NK-92 (cell line): ENCODE measurements around the gene SLC7A5.
"Not testable (repeated sequence)": the region's sequence is repeated elsewhere in the genome, so short reads cannot be mapped to it uniquely, and the experiment has no call there.

Source experiments
- DNase-seq: peaks from one replicate; lab custom pipeline; 2025; ENCODE audit not compliant: unreplicated experiment; lab: John Stamatoyannopoulos, UW

SLC7A5 gene

GRCh38 chr16:87889762-87890161 is 20.5 kb upstream of the SLC7A5 start:
- DNase-seq, result not testable (repeated sequence)

DNA sequence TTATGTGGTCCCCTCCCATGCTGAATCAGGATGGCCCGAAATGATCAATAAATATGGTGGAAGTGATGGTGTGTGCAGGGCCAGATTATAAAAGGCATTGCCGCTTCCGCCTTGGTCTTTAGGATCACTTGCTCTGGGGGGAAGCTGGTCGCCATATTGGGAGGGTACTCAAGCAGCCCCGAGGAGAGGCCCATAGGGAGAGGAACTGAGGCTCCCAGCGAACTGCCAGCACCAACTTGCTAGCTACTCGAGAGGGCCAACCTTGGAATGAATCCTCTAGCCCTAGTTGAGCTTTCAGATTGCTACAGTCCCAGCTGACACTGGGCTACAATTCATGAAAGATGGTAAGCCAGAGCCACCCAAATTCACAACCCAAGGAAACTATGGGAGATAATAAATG is 19.0 kb upstream of the SLC7A5 start:
- not testable (repeated sequence) for DNase-seq

DNA sequence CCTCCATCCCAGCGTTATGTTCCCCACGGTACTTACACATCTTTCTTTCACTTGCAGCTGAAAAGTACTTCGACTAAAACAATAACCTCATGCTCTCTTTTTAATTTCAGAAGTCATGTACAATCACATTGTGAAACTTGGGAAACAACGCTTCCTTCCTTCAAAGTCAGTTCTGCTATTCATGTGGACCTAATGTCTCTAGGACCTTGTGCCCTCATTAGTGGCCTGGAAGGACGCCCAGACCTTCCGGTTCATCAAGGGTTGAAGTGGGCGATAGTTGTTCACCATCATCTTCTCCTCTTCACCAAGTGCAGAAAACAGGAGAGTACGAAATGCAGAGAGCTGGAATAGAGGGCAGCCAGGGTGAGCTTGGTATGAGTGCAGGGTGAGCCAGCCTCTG is 18.6 kb upstream of the SLC7A5 start:
- not testable (repeated sequence) for DNase-seq

- DNase-seq, result not testable (repeated sequence)
These were observed 16.2 kb upstream of the SLC7A5 start for GRCh38 chr16:87885371-87885967.

DNA sequence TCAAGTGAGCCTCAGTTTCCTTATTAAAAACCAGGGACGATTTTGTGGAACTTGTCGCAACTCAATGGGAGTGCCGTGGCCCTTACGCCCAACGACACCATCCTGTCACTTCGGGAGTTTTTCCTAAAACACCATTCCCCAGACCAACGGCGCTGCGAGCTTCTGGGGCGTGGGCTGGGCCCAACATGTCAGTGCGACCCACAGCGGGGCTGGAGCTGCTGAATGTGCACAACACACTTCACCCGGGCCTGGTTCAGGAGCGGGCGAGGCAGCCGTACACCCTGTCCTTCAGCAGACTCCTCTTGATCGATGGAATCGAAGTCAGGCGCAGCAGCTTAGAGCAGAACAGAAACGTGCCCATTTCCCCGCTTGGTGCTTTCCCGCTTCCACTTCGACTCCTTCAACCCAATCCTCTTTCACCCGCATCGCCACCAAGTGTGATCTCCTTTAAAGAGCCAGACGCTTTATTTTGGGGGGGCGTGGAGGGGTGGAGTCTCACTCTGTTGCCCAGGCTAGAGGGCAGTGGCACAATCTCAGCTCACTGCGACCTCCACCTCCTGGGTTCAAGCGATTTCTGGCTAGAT is 13.2 kb upstream of the SLC7A5 start:
- DNase-seq, result no peak

- DNase-seq, result no peak
These were observed 12.3 kb upstream of the SLC7A5 start for GRCh38 chr16:87881324-87882200.

DNA sequence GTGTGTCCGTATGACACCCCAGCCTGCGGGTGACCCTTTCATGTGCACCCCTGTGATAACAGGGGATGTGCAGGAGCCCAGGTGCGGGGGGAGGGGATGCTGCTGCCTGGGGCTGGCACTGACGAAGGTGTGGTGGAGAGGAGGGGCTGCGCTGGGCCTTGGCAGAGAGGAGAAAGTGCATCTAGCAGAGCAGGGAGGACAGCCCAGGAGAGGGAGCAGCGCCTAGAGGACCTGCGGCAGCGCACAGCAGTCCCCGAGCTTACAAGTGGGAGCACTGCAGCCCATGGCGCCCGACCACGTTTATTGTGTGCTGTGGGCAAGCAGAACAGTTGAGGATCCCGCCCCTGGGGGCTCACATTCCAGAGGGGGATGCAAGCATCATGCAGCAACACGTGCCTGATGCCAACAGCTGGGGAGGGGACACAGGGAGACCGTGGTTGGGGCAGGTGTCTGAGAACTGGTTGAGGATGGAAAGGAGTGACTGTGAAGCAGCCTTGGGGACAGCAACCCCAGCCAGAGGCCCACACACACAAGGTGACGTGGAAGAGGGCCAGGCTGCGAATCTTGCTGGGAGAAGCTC is 10.9 kb upstream of the SLC7A5 start:
- DNase-seq, result no peak

- not testable (repeated sequence) for DNase-seq
These were observed 10.2 kb upstream of the SLC7A5 start for GRCh38 chr16:87879411-87880013.

GRCh38 chr16:87878704-87879103 is 9.4 kb upstream of the SLC7A5 start:
- DNase-seq, result no peak

- no peak for DNase-seq
These were observed 8.7 kb upstream of the SLC7A5 start for GRCh38 chr16:87877942-87878507.

DNA sequence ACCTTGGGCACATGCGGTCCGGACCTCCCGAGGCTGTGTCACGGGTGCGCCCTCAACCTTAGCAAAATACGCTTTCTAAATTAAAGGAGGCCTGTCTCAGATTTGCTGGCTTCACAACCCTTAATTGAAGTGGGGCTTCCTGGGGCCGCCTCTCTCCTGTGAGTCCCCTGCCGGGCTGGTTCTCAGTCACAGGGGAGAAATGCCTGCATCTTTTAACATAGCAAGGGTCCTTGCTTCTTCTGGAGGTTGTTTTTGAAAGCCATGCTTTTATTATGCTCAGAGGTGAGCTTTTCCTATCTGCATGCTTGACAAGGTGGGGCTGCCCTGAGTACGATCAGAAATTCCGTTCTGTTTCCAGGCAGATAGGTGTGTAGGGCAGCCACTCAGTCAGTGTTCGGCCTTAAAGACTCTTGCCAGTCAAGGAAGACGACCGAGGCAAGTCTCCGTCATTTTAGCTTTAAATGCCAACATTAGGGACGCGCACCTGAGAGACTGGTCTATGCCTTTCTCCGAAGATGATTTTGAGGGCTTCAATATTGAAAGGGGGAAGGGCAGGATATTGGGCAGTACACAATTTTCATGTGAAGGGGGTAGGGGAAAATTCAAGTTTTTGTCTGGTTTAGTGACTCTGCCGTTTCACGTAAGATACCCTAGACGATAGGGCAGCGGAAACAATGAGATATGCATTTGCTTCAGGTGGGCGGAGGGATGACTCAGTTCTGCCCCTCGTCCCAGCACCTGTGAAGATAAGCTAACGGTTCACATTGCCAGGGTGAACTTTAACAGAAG is 5.5 kb upstream of the SLC7A5 start:
- no peak for DNase-seq

DNA sequence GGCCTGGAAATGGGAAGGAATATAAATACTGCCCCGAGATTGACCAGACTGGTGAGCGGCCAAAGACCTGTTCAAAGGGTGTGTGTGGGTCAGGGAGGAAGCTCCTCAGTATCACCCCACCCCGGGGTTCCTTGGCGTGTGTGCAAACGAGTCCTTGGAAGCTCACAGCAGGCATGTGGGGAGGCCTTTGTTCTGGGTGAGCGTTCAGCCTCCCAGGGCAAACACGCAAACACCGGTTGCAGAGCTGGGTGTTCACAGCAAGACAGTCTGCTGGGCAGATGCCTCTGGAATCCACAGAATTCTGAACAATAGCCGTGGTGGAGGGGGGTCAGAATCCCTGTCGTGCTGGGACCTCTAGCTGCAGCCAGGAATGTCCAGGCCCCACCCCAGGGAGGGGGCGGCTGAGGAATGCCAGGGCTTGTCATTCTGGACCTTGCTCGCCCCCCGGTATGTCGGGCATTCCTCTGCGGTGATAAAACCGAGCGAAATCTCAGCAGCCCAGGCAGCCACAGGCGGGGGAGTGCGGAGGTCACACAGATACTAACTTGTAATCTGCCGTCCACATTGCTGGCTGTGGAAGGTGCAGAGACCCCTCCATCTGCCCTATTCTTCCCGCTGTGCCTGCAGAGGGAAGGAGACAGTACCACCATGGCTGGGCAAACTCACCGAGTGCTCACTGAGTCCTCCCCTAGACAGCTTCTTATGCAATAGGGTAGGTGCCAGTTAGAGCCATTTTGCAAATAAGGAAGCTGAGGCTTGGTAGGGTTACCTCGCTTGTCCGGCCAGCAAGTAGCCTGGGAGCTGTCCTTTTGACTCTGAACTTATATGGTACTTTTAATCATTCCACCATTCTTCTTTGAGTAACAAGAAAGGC is 1.3 kb upstream of the SLC7A5 start:
- DNase-seq, result not testable (repeated sequence)

DNA sequence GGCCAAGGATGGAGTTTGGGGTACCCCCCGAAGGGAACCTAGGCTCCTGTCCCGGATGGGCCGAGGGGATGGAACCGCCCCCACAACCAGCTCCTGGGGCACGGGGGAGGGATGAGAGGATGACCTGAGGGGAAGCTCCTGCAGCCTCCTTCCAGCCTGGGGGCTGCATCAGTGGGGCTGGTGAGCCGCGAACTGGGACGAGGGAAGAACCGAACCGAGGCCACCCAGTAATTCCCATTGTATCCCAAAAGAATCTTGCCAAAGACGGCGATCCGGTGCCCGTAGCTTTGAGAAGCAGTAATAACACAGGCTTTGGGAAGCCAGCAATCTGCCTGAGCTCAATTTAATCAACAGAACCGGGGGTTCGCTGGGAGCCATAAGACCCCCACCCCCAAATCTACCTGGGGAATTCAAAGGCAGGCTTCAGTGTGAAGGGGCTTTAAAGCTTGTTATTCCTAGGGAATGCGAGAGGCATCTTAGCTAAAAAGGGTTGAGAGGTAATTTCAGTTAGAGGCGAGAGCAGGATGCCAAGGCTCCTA is 641 bp upstream of the SLC7A5 start:
- not testable (repeated sequence) for DNase-seq

GRCh38 chr16:87868254-87869029 is 865 bp downstream of the SLC7A5 start:
- not testable (repeated sequence) for DNase-seq

DNA sequence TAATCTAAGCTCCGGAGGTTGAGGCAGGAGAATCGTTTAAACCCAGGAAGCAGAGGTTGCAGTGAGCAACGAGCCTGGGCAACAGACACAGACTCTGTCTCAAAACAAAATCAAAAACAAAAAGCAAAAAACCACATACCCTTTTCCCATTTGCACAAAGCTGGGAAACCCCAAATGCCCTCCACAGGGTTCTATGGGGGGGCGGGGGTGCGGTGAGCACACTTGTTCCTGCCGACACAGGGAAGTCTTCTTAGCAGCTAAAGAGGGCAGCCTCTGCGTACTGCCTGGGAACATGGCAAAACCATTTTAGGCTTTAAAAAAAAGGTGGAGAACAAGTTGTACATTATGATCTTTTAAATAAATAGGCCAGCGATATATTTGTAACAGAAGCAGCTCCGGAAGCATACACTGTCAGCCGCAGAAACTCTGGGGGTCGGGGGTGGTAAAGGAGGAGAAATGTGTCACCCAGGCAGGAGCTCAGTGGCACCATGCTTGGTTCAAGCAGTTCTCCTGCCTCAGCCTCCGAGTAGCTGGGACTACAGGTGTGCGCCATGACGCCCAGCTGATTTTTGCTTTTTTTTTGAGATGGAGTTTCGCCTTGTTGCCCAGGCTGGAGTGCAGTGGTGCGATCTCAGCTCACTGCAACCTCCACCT is 3.3 kb downstream of the SLC7A5 start:
- DNase-seq, result not testable (repeated sequence)

DNA sequence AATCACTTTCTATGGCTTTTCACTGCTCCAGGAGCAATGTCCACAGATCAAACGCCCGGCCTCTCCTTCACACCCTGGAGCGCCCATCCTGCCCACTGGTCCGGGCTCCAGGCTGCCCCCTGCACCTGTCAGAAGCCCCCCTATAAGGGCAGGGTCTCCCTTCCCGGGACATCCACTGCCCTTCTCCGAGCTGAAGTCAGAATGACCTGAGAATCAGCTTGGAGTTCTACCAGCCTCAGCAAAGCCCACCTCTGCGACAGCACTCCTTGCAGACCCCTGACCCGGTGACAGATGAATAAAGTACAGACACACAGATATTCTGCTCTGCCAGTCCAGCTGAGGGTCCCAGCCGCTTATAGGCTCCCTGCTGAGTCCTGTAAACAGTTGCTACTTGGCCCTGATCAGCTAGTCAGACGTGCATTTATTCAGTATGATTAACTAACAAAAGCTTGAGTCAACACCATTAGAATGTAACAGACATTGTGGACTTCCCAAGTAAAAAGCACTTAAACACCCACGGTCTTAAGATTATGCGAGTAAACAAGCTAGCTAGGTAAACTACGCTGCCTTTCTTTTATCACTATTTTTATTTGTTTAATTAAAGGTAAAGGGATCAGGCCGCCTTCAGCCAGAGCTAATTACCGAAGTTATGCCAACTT is 4.8 kb downstream of the SLC7A5 start:
- no peak for DNase-seq

- not testable (repeated sequence) for DNase-seq
These were observed 6.0 kb downstream of the SLC7A5 start for GRCh38 chr16:87863327-87863635.
